Activated naive CD4-positive, alpha-beta T cell treated with anti-CD3 and anti-CD28 coated beads, Interleukin-2, amount 50 U/mL, for 16 hours (primary cell): ENCODE measurements around the gene MTG1.
"Not testable (repeated sequence)": the region's sequence is repeated elsewhere in the genome, so short reads cannot be mapped to it uniquely, and the experiment has no call there.

Experiments
- DNase-seq: peaks from one replicate; pipeline ENCODE4 v3.0.0-alpha.2; 2020

The MTG1 gene

GRCh38 chr10:133379152-133379800 lies 14.7 kb upstream of the MTG1 start, which contains the start of gene PAOX:
PAOX (plus strand) TSS chr10:133379262; CDS start chr10:133379317, 55 bp downstream.
- peak; percentile 59 for DNase-seq

- no peak for DNase-seq
These were observed 13.9 kb upstream of the MTG1 start for GRCh38 chr10:133379801-133380666.

GRCh38 chr10:133381036-133381435 lies 12.9 kb upstream of the MTG1 start:
- no peak for DNase-seq

- DNase-seq = no peak
These were observed 10.4 kb upstream of the MTG1 start for GRCh38 chr10:133383551-133383950.

GRCh38 chr10:133384071-133384470 lies 9.9 kb upstream of the MTG1 start:
- DNase-seq = no peak

GRCh38 chr10:133385214-133385613 lies 8.7 kb upstream of the MTG1 start:
- no peak for DNase-seq

GRCh38 chr10:133386951-133387350 lies 7.0 kb upstream of the MTG1 start:
- not testable (repeated sequence) for DNase-seq

GRCh38 chr10:133388236-133388972 lies 5.6 kb upstream of the MTG1 start:
- no peak for DNase-seq

- DNase-seq = peak; percentile 46
These were observed 4.8 kb upstream of the MTG1 start for GRCh38 chr10:133388973-133389818.

GRCh38 chr10:133390597-133391248 lies 3.2 kb upstream of the MTG1 start:
- DNase-seq = no peak

GRCh38 chr10:133391249-133391635 lies 2.7 kb upstream of the MTG1 start:
- DNase-seq = no peak

GRCh38 chr10:133391761-133392518 lies 2.0 kb upstream of the MTG1 start:
- DNase-seq = no peak

GRCh38 chr10:133393401-133394063 lies 425 bp upstream of the MTG1 start:
- DNase-seq = no peak

- DNase-seq = no peak
These were observed 854 bp downstream of the MTG1 start for GRCh38 chr10:133394801-133395221.

GRCh38 chr10:133396035-133396624 lies 2.2 kb downstream of the MTG1 start:
- no peak for DNase-seq

GRCh38 chr10:133397938-133398337 lies 4.0 kb downstream of the MTG1 start:
- DNase-seq = no peak

GRCh38 chr10:133399123-133399601 lies 5.2 kb downstream of the MTG1 start:
- DNase-seq = no peak

GRCh38 chr10:133400624-133401424 lies 6.9 kb downstream of the MTG1 start:
- DNase-seq = no peak

- DNase-seq = no peak
These were observed 7.5 kb downstream of the MTG1 start for GRCh38 chr10:133401500-133401899.
